Fibroblast of lung (primary cell): ENCODE measurements around the gene ADCYAP1R1. TPM values are rescaled to one million over a fixed set of nuclear protein-coding genes. Genes with fewer than 3 reads are reported as not detected.

Source experiments
- DNase-seq, 2 donors: peaks; one replicate each; pipeline versions ENCODE4 v3.0.0 to v3.0.0-alpha.2; 2010; ENCODE audit warnings: low read depth in 2 of 2
- H2AFZ ChIP-seq: 2 replicates; pipeline ENCODE4 v1.5.1; 2012; ENCODE audit warnings: low read length, control low read depth, inconsistent platforms
- H3K27ac ChIP-seq: 2 replicates; pipeline ENCODE4 v1.5.1; 2011; ENCODE audit warnings: low read length, control low read depth; ENCODE audit not compliant: insufficient read depth
- H3K27me3 ChIP-seq: 2 replicates; pipeline ENCODE4 v1.5.1; 2011; ENCODE audit warnings: mild to moderate bottlenecking, low read length; ENCODE audit not compliant: control insufficient read depth, insufficient read depth
- H3K36me3 ChIP-seq: 2 replicates; pipeline ENCODE4 v1.5.1; 2011; ENCODE audit warnings: low read length; ENCODE audit not compliant: control insufficient read depth, insufficient read depth
- H3K4me1 ChIP-seq: 2 replicates; pipeline ENCODE4 v1.5.1; 2011; ENCODE audit warnings: low read length; ENCODE audit not compliant: control insufficient read depth, insufficient read depth; ENCODE audit errors: extremely low read depth
- H3K4me2 ChIP-seq: 2 replicates; pipeline ENCODE4 v1.5.1; 2011; ENCODE audit warnings: low read length, control low read depth; ENCODE audit not compliant: insufficient read depth; ENCODE audit errors: extremely low read depth
- H3K4me3 ChIP-seq, 4 experiments: fragments of 200-600 bp in 1 of 4; sonication (generic) in 1 of 4; replicated peaks in 1 of 4; 2 replicates each; pipeline ENCODE4 v1.5.1; 2011 to 2016; ENCODE audit warnings: low read length in 4 of 4, low read depth in 3 of 4, mild to moderate bottlenecking in 3 of 4, control low read depth in 2 of 4, inconsistent platforms in 1 of 4, mixed read lengths in 1 of 4; ENCODE audit not compliant: insufficient read depth in 1 of 4; ENCODE audit errors: control extremely low read depth in 1 of 4
- H3K79me2 ChIP-seq: 2 replicates; pipeline ENCODE4 v1.5.1; 2012; ENCODE audit warnings: mild to moderate bottlenecking, low read length, inconsistent platforms; ENCODE audit not compliant: control insufficient read depth, insufficient read depth
- H3K9ac ChIP-seq: 2 replicates; pipeline ENCODE4 v1.5.1; 2011; ENCODE audit warnings: mild to moderate bottlenecking, low read length, control low read depth; ENCODE audit not compliant: insufficient read depth
- H3K9me3 ChIP-seq: 2 replicates; pipeline ENCODE4 v1.5.1; 2012; ENCODE audit warnings: low read depth, low read length; ENCODE audit not compliant: control insufficient read depth, insufficient read depth
- H4K20me1 ChIP-seq: 2 replicates; pipeline ENCODE4 v1.5.1; 2011; ENCODE audit warnings: low read length; ENCODE audit not compliant: control insufficient read depth, insufficient read depth; ENCODE audit errors: extremely low read depth
- CTCF ChIP-seq, 2 donors: IDR thresholded peaks in 1 of 2; conservative IDR thresholded peaks in 1 of 2; 1 replicate in 1 of 2; 2 replicates in 1 of 2; pipeline ENCODE4 v1.5.1; 2011 to 2012; ENCODE audit warnings: low read length in 2 of 2, control low read depth in 1 of 2, inconsistent platforms in 1 of 2, low read depth in 1 of 2, mild to moderate bottlenecking in 1 of 2
- EZH2 ChIP-seq: IDR thresholded peaks from 2 replicates; pipeline ENCODE4 v1.5.1; 2012; ENCODE audit warnings: low read length, control low read depth, mild to moderate bottlenecking; ENCODE audit errors: missing control alignments
- polyA plus RNA-seq, 2 donors: library from polyadenylated mRNA; depleted of rRNA in 1 of 2; stranded (reverse) in 1 of 2; unstranded in 1 of 2; fragments of >200 nt; gene quantifications; 2 replicates each; pipeline ENCODE4 v1.2.1, GENCODE V29; 2011 to 2012; ENCODE audit warnings: missing spikeins in 1 of 2
- total RNA-seq: library from RNA; depleted of rRNA; stranded (reverse); fragments of >200 nt; gene quantifications from 2 replicates; pipeline ENCODE4 v1.2.1, GENCODE V29; 2014

Gene ADCYAP1R1
- total and polyA plus RNA-seq, 2 donors (not counting 1 experiment from before 2014, with no cell fraction given), result not detected

- Histone ChIP-seq H3K27ac (no peak overlapping the region), H3K36me3 (no peaks in the 10 kb centered on the region), H3K9me3 (no peaks in the 10 kb centered on the region), H3K4me1 (no peaks in the 10 kb centered on the region), H3K79me2 (no peaks in the 10 kb centered on the region), H4K20me1 (no peaks in the 10 kb centered on the region), H3K4me3 (no peak overlapping the region), H3K27me3 (no peaks in the 10 kb centered on the region), H3K4me2 (no peak overlapping the region), H2AFZ (no peak overlapping the region), H3K9ac (no peak overlapping the region)
- DNase-seq, result no peak
- TF ChIP-seq EZH2 (no peak), CTCF (conservative IDR thresholded peaks at IDR 0.05 in 1 of 2, IDR thresholded peaks at IDR 0.05 in 1 of 2; ENCODE audit: low read depth in 1 of 2, low read length in 2 of 2) (no peak)
Measured at GRCh38 chr7:31019509-31019908, 32.6 kb upstream of the ADCYAP1R1 start.

- TF ChIP-seq CTCF (conservative IDR thresholded peaks at IDR 0.05 in 1 of 2, IDR thresholded peaks at IDR 0.05 in 1 of 2; ENCODE audit: low read depth in 1 of 2, low read length in 2 of 2), result no peak
- no peak for TF ChIP-seq EZH2
- no peaks in the 10 kb centered on the region for H4K20me1 ChIP-seq
- no peak for DNase-seq
- no peaks in the 10 kb centered on the region for H3K79me2 ChIP-seq
- no peak overlapping the region for H3K4me3 ChIP-seq
- H2AFZ ChIP-seq, result no peak overlapping the region
- H3K36me3 ChIP-seq, result no peaks in the 10 kb centered on the region
- H3K27ac ChIP-seq, result no peak overlapping the region
- H3K27me3 ChIP-seq, result no peaks in the 10 kb centered on the region
- H3K9ac ChIP-seq, result no peak overlapping the region
- no peaks in the 10 kb centered on the region for H3K9me3 ChIP-seq
- H3K4me1 ChIP-seq, result no peaks in the 10 kb centered on the region
- no peak overlapping the region for H3K4me2 ChIP-seq
Measured at GRCh38 chr7:31020161-31020560, 31.9 kb upstream of the ADCYAP1R1 start.

GRCh38 chr7:31020652-31021051, 31.5 kb upstream of the ADCYAP1R1 start:
- Histone ChIP-seq H3K9me3 (no peaks in the 10 kb centered on the region), H4K20me1 (no peaks in the 10 kb centered on the region), H3K79me2 (no peaks in the 10 kb centered on the region), H3K9ac (no peak overlapping the region), H3K4me2 (no peak overlapping the region), H3K4me1 (no peaks in the 10 kb centered on the region), H3K27me3 (no peaks in the 10 kb centered on the region), H3K27ac (no peak overlapping the region), H2AFZ (no peak overlapping the region), H3K4me3 (no peak overlapping the region), H3K36me3 (no peaks in the 10 kb centered on the region)
- TF ChIP-seq EZH2 (no peak), CTCF (conservative IDR thresholded peaks at IDR 0.05 in 1 of 2, IDR thresholded peaks at IDR 0.05 in 1 of 2; ENCODE audit: low read depth in 1 of 2, low read length in 2 of 2) (no peak)
- DNase-seq, result no peak
